Keratinocyte (primary cell): Measurements from ENCODE around the gene N4BP2.
"Not testable (repeated sequence)": the region's sequence is repeated elsewhere in the genome, so short reads cannot be mapped to it uniquely, and the experiment has no call there.

ENCODE experiments used
- EZH2 ChIP-seq: IDR thresholded peaks from one replicate; pipeline ENCODE4 v1.6.1; 2012; ENCODE audit warnings: inconsistent platforms, mild to moderate bottlenecking, low read length, moderate library complexity
- TF ChIP-seq, protein P1 (sequence below), 3 experiments: IDR thresholded peaks in 1 of 3; conservative IDR thresholded peaks in 1 of 3; optimal IDR thresholded peaks in 1 of 3; 2 replicates in 2 of 3; 3 replicates in 1 of 3; pipeline versions ENCODE3 to v1.5.1; 2011; ENCODE audit warnings: low read length in 3 of 3, mild to moderate bottlenecking in 3 of 3, moderate library complexity in 2 of 3, control low read depth in 1 of 3, inconsistent platforms in 1 of 3; ENCODE audit not compliant: insufficient read depth in 2 of 3; ENCODE audit errors: extremely low read depth in 1 of 3

- TF ChIP-seq, protein P1, sequence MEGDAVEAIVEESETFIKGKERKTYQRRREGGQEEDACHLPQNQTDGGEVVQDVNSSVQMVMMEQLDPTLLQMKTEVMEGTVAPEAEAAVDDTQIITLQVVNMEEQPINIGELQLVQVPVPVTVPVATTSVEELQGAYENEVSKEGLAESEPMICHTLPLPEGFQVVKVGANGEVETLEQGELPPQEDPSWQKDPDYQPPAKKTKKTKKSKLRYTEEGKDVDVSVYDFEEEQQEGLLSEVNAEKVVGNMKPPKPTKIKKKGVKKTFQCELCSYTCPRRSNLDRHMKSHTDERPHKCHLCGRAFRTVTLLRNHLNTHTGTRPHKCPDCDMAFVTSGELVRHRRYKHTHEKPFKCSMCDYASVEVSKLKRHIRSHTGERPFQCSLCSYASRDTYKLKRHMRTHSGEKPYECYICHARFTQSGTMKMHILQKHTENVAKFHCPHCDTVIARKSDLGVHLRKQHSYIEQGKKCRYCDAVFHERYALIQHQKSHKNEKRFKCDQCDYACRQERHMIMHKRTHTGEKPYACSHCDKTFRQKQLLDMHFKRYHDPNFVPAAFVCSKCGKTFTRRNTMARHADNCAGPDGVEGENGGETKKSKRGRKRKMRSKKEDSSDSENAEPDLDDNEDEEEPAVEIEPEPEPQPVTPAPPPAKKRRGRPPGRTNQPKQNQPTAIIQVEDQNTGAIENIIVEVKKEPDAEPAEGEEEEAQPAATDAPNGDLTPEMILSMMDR (optimal IDR thresholded peaks at IDR 0.05 in 1 of 3, IDR thresholded peaks at IDR 0.05 in 1 of 3, conservative IDR thresholded peaks at IDR 0.05 in 1 of 3; ENCODE audit: extremely low read depth in 1 of 3, insufficient read depth in 2 of 3, low read length in 3 of 3), result not testable (repeated sequence)
- TF ChIP-seq EZH2, result not testable (repeated sequence)
These were observed 36.8 kb downstream of the N4BP2 start for GRCh38 chr4:40093400-40093799.
